Inflammatory macrophage treated with lipopolysaccharide for 1 hour (primary cell): ENCODE data around the gene CXXC1.
"Not testable (repeated sequence)": the region's sequence is repeated elsewhere in the genome, so short reads cannot be mapped to it uniquely, and the experiment has no call there.

Experiments
- DNase-seq, 2 donors: peaks; one replicate each; pipeline ENCODE4 v3.0.0-alpha.2; 2020 to 2022

The CXXC1 gene

DNA sequence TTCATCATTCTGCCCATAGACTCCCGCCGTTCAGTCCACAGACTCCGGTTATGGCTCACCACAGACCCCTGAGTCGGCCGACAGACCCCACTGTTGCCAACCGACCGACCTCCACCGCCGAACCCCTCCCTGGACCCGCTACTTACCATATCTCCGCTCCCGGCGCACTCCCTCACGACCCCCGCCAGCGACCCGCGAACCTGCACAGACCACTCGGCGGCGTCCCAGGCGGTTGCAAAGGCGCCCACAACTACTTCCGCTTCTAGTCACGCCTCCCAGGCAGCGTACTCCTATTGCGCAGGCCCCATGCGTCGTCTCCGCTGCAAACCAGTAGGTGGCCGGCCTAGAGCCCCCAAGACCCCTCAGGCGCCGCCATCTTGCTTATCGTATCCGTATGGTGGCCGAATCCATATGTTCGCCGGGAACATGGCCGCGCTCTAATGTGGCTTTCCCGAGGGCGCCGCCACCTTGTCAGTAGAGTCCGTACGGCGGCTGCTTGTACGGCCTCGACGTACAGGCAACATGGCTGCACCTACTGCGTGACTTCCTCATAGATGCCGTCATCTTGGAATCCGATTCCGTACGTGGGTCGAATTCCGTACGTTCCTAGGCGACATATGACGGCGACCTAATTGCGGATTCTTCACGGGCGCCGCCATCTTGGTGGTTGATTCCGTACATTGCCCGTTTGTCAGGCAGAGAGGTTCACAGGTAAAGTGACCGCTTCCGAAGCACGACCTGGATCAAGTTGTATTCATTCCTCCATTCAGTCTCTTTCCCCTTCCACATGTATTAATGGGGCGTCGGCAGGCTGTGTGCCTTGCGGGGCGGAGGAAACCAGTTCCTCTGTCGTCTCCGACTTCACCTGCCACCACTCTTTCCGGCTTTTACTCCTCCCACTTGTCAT is at the start of gene CXXC1:
Gene CXXC1 (minus strand): TSS at position 252 of the 907 bp plus-strand sequence. CDS start 103 bp downstream, at position 149.
- peak; percentile 97 to 98 for DNase-seq

DNA sequence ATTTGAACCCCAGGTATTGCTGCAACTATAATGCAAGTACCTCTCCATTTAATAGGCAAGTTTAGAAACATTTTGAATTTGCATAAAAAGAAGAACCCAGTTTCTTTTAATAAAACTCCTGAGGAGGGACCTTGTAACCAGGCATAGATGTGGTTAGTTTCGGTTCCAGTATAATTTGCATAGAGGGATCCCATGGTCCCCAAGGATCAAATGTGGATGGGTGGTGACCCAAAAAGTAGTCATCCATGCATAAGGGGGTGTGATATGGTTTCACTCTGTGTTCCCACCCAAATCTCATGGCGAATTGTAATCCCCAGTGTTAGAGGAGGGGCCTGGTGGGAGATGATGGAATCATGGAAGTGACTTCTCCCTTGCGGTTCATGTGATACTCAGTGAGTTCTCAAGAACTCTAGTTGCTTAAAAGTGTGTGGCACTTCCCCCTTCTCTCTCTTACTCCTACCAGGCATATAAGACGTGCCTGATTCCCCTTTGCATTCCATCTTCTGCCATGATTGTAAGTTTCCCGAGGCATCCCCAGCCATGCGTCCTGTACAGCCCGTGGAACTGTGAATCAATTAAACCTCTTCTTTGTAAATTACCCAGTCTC is 47.2 kb upstream of the CXXC1 start:
- no peak for DNase-seq

DNA sequence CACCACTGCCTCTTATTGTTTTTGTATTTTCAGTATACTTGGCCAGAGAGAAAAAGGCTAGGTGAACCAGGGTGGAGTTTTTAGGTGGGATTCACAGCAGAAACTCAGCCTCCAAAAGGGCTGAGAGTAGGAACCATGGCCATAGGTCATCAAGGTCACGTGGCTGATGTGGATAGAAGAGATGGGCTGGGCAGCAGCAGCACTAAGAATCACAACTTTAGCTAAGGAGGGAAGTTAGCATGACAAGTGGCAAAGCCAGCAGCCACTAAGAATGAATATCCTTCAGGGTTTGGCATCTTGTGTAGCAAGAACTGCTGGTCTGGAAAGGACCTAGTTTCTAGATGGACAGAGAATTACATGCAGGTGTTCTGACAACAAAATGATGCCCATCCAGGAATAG is 44.2 kb upstream of the CXXC1 start:
- no peak for DNase-seq

DNA sequence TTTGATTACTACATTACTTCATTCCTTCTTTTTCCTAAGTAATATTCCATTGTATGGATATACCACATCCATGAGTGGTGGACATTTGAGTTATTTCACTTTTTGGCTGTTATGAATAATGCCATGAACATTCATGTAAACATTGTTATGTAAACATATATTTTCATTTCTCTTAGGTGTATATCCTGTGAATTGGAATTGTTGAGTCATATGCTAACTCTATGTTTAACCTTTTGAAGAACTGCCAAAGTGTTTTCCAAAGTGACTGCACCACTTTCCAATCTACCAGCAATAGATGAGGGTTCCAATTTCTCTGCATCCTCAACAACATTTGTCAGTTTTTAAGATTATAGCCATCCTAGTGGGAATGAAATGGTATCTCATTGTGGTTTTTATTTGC is 42.7 kb upstream of the CXXC1 start:
- no peak for DNase-seq

DNA sequence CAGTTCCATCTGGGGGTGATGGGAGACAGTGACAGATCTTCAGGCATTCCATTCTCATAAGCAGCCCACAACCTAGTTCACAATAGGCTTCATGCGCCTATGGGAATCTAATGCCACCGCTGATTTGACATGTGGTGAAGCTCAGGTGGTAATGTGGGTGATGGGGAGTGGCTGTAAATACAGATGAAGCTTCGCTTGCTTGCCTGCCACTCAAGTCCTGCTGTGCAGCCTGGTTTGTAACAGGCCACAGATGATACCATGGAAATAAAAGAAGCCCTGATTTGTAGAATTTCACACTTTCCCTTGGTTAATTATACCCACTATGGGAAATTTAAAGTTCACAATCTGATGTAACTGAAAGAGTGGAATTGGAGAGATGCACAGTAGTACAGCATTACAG is 40.5 kb upstream of the CXXC1 start:
- no peak for DNase-seq

DNA sequence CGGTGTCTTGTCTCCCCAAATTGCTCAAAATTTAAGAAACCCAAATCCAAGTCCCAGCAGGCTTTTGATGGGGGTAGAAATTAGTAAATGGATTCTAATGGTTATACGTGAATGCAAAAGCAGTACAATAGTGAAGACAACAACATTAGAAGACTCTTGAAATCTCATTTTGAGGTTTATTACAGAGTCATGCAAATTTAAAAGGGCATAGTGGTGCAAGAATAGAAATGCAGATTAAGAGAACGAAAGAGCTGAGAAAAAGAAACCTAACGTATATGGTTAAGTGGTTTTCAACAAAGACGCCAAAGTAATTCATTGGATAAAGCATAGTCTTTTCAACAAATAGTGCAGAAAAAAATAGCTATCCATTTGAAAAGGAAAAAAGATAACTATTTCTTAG is 33.2 kb upstream of the CXXC1 start:
- DNase-seq: no peak

DNA sequence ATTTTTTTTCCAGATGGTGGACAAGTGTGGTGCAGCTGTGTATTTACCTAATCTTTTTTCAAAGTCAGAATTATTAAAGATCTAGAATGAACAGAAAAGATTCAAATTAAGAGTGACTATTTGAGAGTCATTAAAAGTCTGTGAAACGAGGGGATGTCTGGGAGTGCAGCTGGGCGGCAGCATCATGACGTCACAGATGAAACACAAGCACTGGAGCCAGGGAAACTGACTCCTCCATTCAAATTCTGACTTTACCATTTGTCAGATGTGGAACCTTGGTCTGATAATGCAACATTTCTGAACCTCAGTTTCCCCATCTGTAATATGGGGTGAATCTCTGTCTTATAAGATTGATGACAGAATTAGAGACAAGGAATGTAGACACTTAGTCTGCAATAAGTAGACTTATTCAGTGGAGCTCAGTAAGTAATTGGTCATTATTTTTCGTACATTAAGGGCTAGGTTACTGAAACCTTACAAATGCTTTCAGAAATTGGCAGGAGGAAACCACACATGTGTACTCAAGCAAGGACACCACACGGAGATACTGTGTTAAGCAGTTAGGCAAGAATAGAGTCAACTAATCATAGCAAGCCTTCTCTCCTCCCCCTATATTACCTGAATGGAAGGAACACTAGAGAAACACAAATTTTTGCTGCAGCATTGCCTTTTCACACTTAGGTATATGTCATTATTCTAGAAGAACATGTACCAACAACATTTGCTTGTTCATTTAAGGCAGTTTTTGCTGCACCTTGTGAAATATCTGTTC is 27.8 kb upstream of the CXXC1 start:
- DNase-seq: no peak

DNA sequence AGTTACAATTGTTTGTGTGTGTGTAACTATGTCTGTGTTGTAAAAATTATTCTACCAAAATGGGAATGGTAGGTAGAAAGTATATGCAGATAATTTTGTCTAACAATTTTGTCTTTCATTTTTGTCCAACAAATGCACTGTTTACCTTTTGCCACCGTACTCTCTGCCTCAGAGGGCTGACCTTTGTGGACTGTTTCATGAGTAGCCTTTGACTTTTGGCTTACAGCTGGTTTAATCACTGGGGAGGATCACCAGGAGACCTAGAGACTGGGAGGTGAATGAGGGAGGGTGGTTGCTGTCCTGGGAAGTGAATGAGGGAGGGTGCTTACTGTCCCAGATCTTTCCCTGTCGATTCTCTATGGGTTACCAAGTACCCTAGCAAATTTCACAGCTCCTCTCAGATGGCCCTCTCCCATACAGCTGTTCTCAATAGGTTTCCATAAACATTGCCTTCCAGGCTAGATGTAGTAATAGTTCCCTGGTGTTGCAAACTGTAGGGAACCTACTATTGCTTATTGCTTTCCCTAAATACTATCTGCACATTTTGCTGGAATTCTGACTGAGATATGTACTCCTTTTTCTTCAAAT is 26.5 kb upstream of the CXXC1 start:
- no peak for DNase-seq

DNA sequence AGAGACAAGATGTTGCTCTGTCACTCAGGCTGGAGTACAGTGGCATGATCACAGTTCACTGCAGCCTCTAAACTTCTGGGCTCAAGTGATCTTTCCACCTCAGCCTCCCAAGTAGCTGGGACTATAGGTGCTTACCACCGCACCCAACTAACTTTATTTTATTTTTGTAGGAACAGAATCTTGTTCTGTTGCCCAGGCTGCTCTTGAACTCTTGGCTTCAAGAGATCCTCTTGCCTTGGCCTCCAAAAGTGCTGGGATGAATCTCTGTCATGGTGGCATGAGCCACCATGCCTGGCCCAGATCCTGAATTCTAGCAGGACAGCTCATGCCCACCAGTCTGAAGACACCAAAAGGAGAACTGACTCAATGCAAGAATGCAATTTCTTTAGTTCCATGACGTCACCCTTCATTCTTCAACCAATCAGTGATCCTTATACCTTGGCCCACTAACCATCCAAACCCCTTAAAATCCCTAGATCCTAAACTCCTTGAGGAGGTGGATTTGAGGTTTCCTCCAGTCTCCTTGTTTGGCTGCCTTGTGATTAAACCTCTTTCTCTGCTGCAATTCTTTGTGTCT is 25.6 kb upstream of the CXXC1 start:
- peak; percentile 17 to 37 for DNase-seq

DNA sequence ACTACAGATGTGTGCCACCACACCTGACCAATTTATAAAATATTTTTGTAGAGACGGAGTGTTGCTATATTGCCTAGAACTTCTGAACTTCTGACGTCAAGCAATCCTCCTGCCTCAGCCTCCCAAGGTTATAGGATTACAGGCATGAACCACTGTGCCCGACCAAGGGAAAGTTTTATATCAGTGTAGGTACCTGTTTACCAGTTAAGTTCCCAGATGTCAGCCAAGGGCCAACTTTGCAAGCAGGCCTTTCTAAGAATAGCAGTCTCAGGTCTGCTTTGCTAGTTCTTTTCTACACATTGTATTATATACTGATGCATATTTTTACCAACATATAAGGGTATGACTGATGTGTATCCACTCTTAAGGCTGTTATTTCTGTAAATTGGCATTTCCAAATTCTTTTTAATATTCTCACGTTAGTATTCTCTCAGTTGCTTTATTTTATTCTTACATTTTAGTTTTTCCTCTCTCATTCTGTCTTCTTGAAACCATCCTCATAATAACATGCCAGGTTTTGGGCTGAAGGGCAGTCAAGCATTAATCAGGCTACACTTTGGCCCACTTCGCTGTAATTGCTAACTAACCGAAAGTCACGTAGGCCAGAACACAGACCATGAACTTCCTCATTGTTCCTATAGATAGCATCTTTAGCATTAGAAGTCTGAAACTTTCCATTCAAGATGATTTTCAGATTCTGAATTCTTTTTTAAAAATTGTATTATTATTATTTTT is 25.0 kb upstream of the CXXC1 start:
- no peak for DNase-seq

DNA sequence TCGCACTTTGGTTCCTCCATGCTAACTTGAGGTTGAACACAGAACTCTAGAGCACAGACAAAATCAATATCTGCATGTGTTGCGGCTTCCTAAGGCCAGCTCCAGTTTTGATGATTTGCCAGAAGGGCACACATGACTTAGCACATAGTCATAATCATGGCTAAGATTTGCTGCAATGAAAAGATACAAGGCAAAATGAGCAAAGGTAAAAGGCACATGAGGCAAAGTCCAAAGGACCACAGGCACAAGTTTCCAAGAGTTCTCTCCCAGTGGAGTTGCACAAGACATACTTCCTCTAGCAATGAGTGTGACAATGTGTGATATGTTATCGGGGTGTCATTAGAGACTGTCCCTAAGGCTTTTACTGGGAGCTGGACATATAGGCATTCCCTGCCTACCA is 24.2 kb upstream of the CXXC1 start:
- DNase-seq: peak in 1 of 2 donors; percentile 35

DNA sequence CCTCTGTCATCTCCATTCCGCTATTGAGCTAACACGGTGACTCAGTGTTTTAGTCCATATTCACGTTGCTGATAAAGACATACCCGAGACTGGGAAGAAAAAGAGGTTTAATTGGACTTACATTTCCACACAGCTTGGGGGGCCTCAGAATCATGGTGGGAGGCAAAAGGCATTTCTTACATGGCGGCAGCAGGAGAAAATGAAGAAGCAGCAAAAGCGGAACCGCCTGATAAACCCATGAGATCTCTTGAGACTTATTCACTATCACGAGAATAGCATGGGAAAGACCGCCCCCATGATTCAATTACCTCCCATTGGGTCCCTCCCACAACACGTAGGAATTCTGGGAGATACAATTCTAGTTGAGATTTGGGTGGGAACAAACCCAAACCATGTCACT is 22.6 kb upstream of the CXXC1 start:
- no peak for DNase-seq

DNA sequence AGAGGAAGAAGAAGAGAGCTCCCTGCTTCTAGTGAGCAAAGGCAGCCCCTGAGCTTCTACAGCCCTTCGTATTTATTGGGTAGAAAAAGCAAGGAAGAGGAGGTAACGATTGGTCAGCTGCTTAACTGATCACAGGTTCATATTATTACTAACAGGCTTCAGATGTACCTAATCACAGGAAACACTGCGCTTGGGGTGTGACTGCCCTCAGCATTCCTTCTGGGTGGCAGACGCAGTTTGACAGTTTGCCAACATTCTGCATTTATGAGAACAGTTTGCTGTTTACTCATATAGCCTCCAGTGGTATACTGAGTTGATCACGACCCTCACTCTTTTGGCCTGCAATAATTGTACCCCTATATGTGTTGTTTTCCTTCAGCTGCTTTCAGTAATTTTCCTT is 21.4 kb upstream of the CXXC1 start:
- not testable (repeated sequence) for DNase-seq

DNA sequence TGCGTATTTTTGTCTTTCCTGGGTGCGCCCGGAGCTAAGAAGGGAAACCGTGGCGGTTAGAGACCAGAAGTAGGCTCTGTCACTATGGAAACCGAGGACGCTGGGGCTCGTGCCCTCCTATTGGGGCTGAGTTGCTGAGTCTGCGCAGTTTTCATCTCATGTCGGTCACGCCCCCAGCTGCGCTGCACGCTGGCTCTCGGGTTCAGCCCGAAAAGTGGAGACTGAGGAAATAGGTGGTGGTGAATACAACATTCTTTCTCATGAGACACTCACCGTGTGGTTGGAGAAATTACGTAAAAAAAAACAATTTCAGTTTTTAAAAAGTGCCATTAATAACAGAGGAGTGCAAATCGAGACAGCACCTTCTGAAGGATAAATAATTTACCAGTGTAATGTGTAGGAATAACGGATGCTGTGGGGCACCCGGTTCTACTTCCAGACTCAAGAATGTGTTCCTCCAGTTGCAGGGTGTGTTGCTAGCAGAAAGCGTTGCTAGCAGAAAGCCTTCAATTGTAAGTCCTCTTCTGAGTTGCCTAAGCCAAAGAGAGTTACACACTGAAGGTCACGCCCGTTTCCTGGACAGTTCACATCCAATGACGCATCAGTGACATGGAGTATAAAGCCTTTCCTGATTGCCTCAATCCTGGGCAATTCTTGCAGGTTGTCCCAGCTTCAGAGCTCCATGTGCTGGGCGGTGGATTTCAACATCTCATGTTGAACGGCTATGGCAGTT is 20.4 kb upstream of the CXXC1 start:
- peak; percentile 99 to 100 for DNase-seq

DNA sequence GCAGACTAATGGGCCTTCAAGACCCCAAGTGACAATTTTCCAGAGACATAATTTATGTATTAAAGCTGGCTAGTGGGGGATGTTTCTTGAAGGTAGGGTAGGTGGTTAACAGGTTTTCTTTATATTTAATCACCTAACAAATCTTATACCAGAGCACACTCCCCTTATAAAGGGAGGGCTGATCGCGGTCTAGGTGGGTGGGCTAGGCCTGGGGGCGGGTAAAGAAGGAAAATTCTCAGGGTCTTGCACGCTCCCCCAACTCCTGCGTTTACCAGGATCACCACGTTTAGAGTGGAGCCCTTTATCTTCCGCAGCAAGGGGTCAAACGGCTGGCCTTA is 19.9 kb upstream of the CXXC1 start:
- no peak for DNase-seq

DNA sequence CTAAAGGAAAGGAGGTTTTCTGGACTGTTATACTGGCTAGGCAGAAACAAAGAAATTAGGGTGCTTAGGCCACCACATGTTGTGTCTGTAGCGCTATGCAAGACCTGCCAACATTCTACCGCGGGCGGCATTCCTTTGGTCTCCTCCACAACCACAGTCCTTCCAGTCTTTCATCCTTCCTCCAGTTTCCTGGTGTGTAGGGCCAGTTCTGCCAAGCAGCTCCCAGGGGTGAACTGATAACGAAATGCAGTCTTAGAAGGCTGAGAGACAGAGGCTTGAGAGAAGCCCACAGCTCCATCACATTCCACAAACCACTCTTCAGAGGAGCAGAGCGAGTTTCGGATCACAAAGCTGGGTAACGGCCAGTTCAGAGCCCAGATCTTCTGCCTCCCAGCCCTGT is 19.5 kb upstream of the CXXC1 start:
- no peak for DNase-seq

DNA sequence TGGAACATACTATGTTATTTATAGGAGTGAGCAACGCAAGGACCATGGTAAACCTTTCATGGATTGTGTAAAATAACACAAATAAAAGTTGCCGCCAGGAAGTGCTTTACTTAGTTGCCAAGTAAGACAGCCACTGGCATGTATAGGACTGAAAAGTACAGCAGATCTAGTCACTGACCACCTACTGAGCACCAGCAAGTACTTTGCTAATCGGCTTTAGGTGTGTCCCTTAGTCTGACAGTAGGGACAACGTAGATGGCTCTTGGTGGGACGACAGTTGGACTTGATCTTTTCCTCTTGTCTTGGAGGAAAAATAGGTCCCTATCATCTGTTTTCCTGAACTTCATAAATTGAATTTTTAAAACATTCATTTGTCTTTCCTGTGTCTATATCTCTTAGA is 13.6 kb upstream of the CXXC1 start:
- no peak for DNase-seq

DNA sequence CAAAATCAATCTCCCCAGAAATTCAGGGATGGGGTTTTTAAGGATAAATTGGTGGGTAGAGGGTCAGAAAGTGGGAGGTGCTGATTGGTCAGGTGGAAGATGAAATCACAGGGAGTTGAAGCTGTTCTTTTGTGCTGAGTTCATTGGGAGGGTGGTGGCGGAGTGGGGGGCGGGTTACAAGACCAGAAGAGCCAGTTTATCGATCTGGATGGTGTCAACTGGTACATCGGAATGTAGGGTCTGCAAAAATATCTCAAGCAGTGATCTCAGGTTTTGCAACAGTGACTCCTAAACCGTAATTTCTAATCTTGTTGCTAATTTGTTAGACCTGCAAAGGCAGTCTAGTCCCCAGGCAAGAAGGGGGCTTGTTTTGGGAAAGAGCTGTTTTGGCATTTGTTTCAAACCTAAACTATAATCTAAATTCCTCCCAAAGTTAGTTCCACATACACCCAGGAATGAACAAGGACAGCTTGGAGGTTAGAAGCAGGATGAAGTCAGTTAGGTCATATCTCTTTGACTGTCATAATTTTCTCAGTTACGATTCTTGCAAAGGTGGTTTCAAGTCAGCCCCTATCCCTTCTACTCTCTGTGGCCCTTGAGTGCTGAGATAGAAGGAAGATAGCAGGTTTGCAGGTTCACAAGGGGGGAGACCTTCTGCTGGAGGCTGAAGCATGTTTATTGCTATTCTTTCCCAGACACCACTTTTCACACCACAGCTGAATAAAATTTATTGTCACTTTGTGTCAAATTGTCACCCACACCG is 12.3 kb upstream of the CXXC1 start:
- no peak for DNase-seq

DNA sequence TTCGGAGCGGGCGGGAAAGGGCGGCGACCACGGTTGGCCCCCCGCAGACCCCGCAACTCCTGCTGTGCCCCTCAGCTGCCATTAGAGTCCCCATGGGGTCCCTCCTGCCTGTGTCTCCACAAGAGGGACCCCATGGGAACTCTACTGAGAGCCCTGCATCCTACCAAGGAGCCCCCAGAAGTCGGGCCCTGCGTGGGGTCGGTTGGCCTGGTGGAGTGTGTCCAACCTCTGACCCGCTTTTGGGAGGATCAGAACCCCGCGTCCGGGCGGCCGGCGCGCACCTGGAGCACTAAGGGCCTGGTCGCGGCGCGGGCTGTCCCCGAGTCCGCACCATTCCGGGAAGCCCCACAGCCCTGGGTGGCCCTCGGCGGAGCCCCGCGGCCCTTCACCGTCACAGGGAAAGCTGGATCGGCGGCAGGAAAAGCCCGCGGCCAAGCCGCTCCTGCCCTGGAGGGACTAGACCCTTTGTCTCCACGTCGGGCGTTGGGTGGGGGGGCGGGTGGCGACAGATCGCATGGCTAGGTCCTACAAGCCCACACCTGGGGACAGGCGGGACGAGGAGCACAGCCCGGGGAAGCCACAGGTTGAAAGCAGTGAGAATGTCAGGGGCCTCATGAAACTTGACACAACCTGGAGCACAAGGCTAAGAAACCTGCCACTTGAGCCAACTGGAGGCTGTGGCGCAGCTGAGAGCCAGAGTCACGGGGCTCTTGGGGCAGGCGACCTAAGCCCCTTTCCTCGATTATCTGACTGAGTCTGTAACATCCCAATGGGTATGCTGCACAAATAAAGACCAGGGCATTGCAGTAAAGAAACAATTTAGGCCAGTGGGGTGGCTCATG is 11.2 kb upstream of the CXXC1 start:
- DNase-seq: no peak
